GM12865 (cell line): Measurements from ENCODE around the gene DOK7.

Experiments
- DNase-seq: peaks from one replicate; pipeline ENCODE4 v3.0.0; 2010; ENCODE audit warnings: low read depth
- H3K4me3 ChIP-seq: 2 replicates; pipeline ENCODE4 v1.5.1; 2011; ENCODE audit warnings: mild to moderate bottlenecking, low read depth, low read length, control low read depth
- TF ChIP-seq, protein P1 (sequence below): IDR thresholded peaks from 2 replicates; pipeline ENCODE4 v1.5.1; 2011; ENCODE audit warnings: low read length, control low read depth, low read depth, inconsistent platforms; ENCODE audit not compliant: insufficient read depth; ENCODE audit errors: missing control alignments

DOK7 gene

DNA sequence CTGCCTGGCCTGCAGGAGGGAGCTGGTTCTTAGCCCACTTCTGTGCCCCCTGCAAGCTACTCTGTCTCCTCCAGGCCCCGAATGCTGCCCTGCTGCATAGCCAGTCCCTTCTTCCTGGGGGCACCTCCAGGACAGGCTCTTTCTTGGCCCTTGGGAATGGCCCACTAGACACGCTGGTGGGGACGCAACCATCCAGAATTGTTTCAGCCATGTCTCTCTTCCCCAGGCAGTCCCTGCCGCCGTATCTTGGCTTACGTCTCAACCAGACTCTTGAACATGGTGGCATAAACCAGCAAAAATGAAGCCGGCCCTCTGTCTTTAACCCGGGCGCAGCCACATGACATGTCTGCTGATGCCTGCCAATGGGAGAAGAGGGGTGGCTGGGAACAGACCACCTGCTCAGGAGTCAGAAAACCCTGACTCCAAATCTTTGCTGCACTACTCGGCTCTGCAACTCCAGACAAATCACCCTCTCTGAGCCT lies 60.1 kb downstream of the DOK7 start:
- no peak for DNase-seq
- TF ChIP-seq, protein P1, sequence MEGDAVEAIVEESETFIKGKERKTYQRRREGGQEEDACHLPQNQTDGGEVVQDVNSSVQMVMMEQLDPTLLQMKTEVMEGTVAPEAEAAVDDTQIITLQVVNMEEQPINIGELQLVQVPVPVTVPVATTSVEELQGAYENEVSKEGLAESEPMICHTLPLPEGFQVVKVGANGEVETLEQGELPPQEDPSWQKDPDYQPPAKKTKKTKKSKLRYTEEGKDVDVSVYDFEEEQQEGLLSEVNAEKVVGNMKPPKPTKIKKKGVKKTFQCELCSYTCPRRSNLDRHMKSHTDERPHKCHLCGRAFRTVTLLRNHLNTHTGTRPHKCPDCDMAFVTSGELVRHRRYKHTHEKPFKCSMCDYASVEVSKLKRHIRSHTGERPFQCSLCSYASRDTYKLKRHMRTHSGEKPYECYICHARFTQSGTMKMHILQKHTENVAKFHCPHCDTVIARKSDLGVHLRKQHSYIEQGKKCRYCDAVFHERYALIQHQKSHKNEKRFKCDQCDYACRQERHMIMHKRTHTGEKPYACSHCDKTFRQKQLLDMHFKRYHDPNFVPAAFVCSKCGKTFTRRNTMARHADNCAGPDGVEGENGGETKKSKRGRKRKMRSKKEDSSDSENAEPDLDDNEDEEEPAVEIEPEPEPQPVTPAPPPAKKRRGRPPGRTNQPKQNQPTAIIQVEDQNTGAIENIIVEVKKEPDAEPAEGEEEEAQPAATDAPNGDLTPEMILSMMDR, result no peak
- H3K4me3 ChIP-seq, result no peak overlapping the region

DNA sequence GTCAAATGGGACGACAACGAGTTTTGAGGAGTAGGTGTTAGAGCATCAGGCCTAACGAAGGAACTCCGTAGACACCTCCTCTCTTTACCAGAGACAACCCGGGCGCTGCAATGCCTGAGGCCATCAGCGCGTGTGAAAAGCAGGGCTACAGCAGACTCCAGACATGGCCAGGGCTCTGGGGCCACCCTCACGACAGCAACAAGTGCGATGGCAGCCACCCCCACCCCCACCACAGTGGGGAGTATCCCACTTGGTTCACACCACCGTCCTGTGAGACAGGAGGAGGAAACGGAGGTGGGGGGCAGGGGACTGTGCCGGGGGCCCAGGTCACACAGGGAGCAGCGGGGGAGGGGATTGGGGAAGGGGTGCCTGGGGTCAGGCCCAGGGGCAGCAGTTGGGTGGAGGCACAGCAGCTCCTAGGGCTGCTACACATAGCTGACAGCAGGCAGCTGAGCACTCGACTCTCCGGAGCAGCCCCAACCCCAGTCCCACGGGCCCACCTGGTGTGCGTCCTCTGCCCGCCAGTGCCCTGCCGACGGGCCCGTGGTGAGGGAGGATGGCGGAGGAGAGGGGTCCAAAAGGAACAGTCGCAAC lies 60.6 kb downstream of the DOK7 start:
- H3K4me3 ChIP-seq, result no peak overlapping the region
- TF ChIP-seq, protein P1, result no peak
- no peak for DNase-seq

DNA sequence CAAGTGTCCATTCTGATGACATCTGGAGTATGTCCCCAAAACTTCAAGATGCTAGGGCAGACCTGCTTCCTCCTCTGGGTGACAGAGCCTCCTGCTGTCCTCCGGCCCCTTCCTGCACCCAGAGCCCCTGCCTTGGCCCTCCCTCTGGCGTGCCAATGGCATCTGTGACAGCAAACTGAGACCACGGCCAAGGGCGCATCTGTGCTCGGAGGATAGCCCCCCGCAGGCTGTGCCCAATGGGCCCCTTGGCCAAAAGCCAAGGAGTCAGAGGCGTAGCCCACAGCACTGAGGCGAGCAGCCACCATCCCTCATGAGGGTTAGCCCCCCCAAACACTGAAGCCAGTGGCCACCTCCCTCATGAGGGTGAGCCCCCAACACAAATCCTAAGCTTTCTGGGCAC lies 61.2 kb downstream of the DOK7 start:
- TF ChIP-seq, protein P1, result no peak
- no peak overlapping the region for H3K4me3 ChIP-seq
- no peak for DNase-seq

DNA sequence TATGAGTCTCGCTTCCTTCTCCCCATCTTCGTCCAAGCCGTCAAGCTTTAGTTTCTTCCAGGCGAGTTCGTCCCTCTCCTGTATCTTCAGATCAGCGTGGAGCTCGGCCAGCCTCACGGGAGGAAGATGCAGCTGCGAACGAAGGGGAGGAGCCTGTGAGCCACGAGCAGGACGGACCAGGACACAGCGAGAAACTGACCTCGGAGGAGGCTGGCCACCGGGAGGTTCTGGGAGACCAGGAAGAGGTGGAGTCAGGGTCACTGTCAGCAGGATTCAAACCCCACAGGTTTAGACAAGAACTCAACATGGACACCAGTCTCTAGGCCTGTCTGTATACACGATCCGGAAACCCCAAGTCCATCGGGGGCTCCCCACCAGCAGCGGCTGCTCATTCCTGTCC lies 61.8 kb downstream of the DOK7 start:
- no peak for DNase-seq
- TF ChIP-seq, protein P1, result no peak
- no peak overlapping the region for H3K4me3 ChIP-seq

DNA sequence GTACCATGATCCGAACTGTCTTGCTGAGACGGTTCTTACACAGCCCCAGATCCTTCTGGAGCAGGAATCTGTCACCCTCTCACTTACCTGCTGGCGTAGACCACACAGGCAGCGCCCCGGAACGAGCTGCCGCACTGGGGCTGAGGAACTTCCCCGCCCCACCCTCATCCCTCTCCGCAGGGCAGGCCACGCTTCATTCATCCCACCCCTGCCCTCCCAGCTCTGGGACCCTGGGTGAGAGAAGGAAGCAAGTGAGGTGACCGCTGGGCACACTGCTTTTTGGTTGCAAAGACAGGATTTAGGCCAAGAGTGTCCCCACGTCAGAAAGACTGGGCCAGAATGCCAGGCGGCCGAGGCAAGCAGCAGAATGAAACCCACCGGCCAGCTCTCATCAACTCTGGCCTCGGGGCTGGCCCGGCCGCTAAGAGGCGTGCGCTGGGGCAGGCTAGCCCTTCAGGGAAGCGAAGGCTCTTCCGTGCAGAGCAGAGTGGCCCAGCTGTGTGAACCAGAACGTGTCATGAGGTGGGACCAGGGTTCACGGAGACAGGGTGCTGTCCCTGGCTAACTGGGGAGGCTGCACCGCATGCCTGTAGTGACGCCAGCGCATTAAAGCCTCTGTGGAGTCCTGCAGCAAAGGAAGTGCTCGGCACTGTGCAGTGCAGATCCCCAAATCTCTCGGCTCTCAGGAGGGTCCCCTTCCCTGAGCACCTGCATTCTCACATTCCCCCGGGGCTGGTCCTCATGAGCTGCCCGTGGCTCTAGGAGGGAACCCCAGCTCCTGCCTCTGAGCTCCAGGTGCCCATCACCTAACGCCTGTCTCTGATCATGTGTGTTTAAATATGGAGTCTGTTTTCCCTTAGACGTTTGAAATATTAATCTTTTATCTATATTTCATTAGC lies 62.7 kb downstream of the DOK7 start:
- no peak overlapping the region for H3K4me3 ChIP-seq
- no peak for DNase-seq
- TF ChIP-seq, protein P1, result no peak

DNA sequence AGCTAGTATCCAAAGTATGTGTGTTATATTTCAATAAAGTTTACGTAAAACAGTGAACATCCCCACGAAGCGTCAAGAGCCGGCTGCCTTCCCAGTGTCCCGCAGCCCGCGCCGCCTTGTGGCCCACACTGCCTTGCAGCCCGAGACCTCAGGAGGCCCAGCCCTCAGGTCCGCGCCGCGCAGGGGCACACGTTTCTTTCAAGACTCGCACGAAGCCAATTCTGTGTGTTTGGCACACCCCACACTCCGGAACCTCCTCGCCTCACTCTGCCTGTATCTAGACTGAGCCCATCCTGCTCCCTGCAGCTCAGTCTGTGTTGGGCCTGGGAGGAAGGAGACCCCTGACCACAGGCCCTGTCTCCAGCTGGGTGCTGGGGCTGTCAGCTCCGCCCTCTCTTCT lies 63.4 kb downstream of the DOK7 start:
- TF ChIP-seq, protein P1, result no peak
- no peak overlapping the region for H3K4me3 ChIP-seq
- no peak for DNase-seq
